Peyer's patch (tissue), 4 donors: Measurements from ENCODE around the gene LAMA1. TPM values are rescaled to one million over a fixed set of nuclear protein-coding genes. Genes with fewer than 3 reads are reported as not detected.

Experiments
- DNase-seq, 3 donors: peaks; one replicate each; pipeline ENCODE4 v3.0.0-alpha.2; 2017 to 2019
- H3K27ac ChIP-seq, 4 donors: fragments of 200-600 bp; sonication (generic); one replicate each; pipeline ENCODE4 v1.5.1; 2016 to 2019
- H3K27me3 ChIP-seq, 2 donors: fragments of 200-600 bp; sonication (generic); one replicate each; pipeline ENCODE4 v1.5.1; 2019
- H3K36me3 ChIP-seq, 3 donors: fragments of 200-600 bp; sonication (generic); one replicate each; pipeline ENCODE4 v1.5.1; 2016 to 2019
- H3K4me1 ChIP-seq, 4 donors: fragments of 200-600 bp; sonication (generic); one replicate each; pipeline ENCODE4 v1.5.1; 2016 to 2019
- H3K4me3 ChIP-seq, 4 donors: fragments of 200-600 bp; sonication (generic); 1 replicate in 3 of 4; 2 replicates in 1 of 4; pipeline ENCODE4 v1.5.1; 2016 to 2019; ENCODE audit warnings: mild to moderate bottlenecking in 1 of 4
- H3K9me3 ChIP-seq, 4 donors: fragments of 200-600 bp; sonication (generic); one replicate each; pipeline ENCODE4 v1.5.1; 2016 to 2019; ENCODE audit warnings: mild to moderate bottlenecking in 1 of 4
- POLR2A ChIP-seq, 2 donors: fragments of 450-650 bp; IDR thresholded peaks; one replicate each; pipeline ENCODE4 v1.5.1; 2017; ENCODE audit warnings: antibody characterized with exemption in 2 of 2, mild to moderate bottlenecking in 2 of 2, moderate library complexity in 2 of 2
- small RNA-seq, 2 donors: library from RNA; depleted of rRNA; stranded (forward); fragments of <200 nt; gene quantifications; one replicate each; pipeline ENCODE3, GENCODE V24; 2016
- total RNA-seq, 4 donors: library from RNA; depleted of rRNA; stranded (reverse); fragments of >200 nt; gene quantifications; one replicate each; pipeline ENCODE4 v1.1.0, GENCODE V29; 2016
- TF ChIP-seq, protein P1 (sequence below), 6 experiments: fragments of 450-650 bp in 4 of 6; fragments of 200-600 bp in 2 of 6; sonication (generic) in 1 of 6; IDR thresholded peaks; one replicate each; pipeline ENCODE4 v1.5.1; 2017 to 2019; ENCODE audit warnings: antibody characterized with exemption in 6 of 6, mild to moderate bottlenecking in 3 of 6, moderate library complexity in 1 of 6

The LAMA1 gene
- total RNA-seq, 4 donors from 2014 or later: 1.8 to 3.5 (median 2.2) TPM; not detected in 1

DNA sequence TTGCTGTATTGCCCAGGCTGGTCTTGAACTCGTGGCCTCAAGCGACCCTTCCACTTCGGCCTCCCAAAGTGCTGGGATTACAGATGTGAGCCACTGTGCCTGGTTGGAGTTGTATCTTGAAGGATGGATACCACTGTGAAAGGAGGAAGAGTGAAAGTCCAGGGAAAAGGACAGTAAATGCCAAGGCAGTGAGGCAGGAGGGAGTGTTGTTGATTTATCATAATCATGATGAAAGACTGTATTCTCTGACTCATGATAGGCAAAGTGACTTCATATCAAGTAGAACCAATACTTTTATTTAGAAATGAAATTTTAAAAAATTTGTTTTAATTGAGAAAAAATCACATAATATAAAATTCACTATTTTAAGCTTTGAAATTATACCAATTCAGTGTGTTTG, 225.8 kb downstream of the LAMA1 start:
- DNase-seq: no peak
- no peaks in the 10 kb centered on the region for H3K9me3 ChIP-seq

More for the DNA sequence above, 225.8 kb downstream of the LAMA1 start:
- TF ChIP-seq, protein P1, sequence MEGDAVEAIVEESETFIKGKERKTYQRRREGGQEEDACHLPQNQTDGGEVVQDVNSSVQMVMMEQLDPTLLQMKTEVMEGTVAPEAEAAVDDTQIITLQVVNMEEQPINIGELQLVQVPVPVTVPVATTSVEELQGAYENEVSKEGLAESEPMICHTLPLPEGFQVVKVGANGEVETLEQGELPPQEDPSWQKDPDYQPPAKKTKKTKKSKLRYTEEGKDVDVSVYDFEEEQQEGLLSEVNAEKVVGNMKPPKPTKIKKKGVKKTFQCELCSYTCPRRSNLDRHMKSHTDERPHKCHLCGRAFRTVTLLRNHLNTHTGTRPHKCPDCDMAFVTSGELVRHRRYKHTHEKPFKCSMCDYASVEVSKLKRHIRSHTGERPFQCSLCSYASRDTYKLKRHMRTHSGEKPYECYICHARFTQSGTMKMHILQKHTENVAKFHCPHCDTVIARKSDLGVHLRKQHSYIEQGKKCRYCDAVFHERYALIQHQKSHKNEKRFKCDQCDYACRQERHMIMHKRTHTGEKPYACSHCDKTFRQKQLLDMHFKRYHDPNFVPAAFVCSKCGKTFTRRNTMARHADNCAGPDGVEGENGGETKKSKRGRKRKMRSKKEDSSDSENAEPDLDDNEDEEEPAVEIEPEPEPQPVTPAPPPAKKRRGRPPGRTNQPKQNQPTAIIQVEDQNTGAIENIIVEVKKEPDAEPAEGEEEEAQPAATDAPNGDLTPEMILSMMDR (IDR thresholded peaks at IDR 0.05): no peak
- TF ChIP-seq POLR2A (IDR thresholded peaks at IDR 0.05): no peak
- Histone ChIP-seq H3K36me3 (no peaks in the 10 kb centered on the region), H3K27me3 (no peaks in the 10 kb centered on the region), H3K27ac (no peak overlapping the region), H3K4me3 (no peak overlapping the region), H3K4me1 (peaks cover 0 to 7% (median 0%) of the 10 kb centered on the region in 4 donors)

Small RNA genes lying within 50 kb of the gene (small RNA-seq; reads per million reads assigned to genes)
- 0 reads per million in 2 donors for gene RNU6-916P

Other genes with a start within 250 kb of the LAMA1 start
- not detected for gene LRRC30, start 113.3 kb upstream of the LAMA1 start, total RNA-seq